OCI-LY3 (cell line): ENCODE results near the gene PLIN5.

Experiments used
- H2AFZ ChIP-seq: fragments of 200-600, 300-600 bp; shearing (Covaris generic); 2 replicates; pipeline ENCODE4 v1.6.0; 2014; ENCODE audit warnings: antibody characterized with exemption, low read depth, low read length
- H3K27ac ChIP-seq: fragments of 200-600, 300-600 bp; sonication (generic); 2 replicates; pipeline ENCODE4 v1.5.1; 2014; ENCODE audit warnings: mild to moderate bottlenecking, low read length, moderate library complexity, mixed read lengths
- H3K27me3 ChIP-seq: fragments of 200-600, 300-600 bp; sonication (generic); 2 replicates; pipeline ENCODE4 v1.6.1; 2014; ENCODE audit warnings: low read depth, low read length, mixed read lengths
- H3K36me3 ChIP-seq: fragments of 200-600, 300-600 bp; sonication (generic); replicated peaks from 2 replicates; pipeline ENCODE3; 2014; ENCODE audit warnings: low read depth, low read length, mixed read lengths
- H3K4me1 ChIP-seq: fragments of 300-600, 200-600 bp; sonication (generic); 2 replicates; pipeline ENCODE4 v1.6.1; 2014; ENCODE audit warnings: low read length, mixed read lengths
- H3K4me2 ChIP-seq: fragments of 200-600, 300-600 bp; sonication (generic); 2 replicates; pipeline ENCODE4 v1.6.1; 2014; ENCODE audit warnings: low read length, mixed read lengths
- H3K4me3 ChIP-seq: fragments of 300-600, 200-600 bp; sonication (generic); 2 replicates; pipeline ENCODE4 v1.5.1; 2014; ENCODE audit warnings: antibody characterized with exemption, mild to moderate bottlenecking, low read length, moderate library complexity
- H3K79me2 ChIP-seq: fragments of 300-600, 200-600 bp; shearing (Covaris generic); 2 replicates; pipeline ENCODE4 v1.6.1; 2014; ENCODE audit warnings: mild to moderate bottlenecking, low read length, mixed read lengths
- H3K9ac ChIP-seq: fragments of 300-600, 200-600 bp; shearing (Covaris generic); 2 replicates; pipeline ENCODE4 v1.6.0; 2014; ENCODE audit warnings: mild to moderate bottlenecking, low read length, moderate library complexity
- H3K9me3 ChIP-seq: fragments of 200-600, 300-600 bp; shearing (Covaris generic); 2 replicates; pipeline ENCODE4 v1.6.1; 2014; ENCODE audit warnings: low read length, mixed read lengths; ENCODE audit not compliant: insufficient read depth
- H4K20me1 ChIP-seq: fragments of 200-600, 300-600 bp; sonication (generic); 2 replicates; pipeline ENCODE4 v1.6.1; 2016; ENCODE audit warnings: low read length, mixed read lengths; ENCODE audit not compliant: insufficient read depth
- EZH2phosphoT487 ChIP-seq: fragments of 200-600 bp; shearing (Covaris generic); IDR thresholded peaks from 2 replicates; pipeline ENCODE4 v1.6.1; 2018; ENCODE audit warnings: antibody characterized with exemption, mixed run types, low read depth
- TF ChIP-seq, protein P1 (sequence below): fragments of 200-600, 300-600 bp; sonication (generic); IDR thresholded peaks from 2 replicates; pipeline ENCODE4 v1.5.1; 2014; ENCODE audit warnings: antibody characterized with exemption, low read length, low read depth

Gene PLIN5

DNA sequence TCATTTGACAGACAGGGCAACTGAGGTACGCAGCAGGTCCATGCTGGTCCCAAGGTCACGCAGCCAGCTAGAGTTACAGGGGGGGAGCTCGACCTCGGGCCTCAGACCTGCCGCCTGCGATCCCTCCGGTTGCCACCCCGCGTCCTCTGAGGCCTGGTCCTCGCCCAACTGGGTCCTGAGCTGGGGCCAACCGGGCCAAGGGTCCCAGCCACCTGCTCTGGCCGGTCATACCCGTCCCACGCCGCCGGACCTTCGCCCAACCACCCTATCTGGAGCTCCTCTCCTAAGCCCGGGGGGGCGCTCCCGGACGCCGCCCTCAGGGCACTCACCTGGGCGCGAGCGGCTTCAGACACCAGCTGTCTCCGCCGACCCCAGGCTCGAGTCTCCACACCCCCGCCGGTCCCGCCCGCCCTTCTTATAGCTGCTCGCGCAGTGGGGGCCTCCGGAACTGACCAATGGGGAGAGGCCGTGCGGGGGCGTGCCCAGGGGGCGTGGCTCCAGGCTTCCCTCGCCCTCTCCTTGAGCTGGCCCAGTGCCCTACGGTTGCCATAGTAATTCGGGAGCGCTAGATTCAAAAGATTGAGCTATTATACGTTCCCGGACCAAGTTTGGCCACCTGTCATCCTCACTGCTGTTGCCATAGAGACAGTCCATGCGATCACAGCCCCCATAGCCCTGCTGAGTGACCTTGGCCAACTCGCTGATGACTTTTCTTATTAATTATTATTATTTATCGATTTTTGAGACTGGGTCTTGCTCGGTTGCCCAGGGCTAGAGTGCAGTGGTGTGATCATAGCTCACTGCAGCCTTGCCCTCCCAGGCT lies at the start of gene PLIN5:
TSS of gene PLIN5 (minus strand) at position 389 of the 823 bp plus-strand sequence. CDS start 1,150 bp downstream, outside the sequence.
- no peak within 1 kb of the TSS for H3K27ac ChIP-seq
- no peak within 1 kb of the TSS for H3K4me3 ChIP-seq
- no peaks in the 10 kb centered on the region for H3K79me2 ChIP-seq
- no peaks in the 10 kb centered on the region for H3K9me3 ChIP-seq
- H3K9ac ChIP-seq, result no peak within 1 kb of the TSS
- TF ChIP-seq, protein P1, sequence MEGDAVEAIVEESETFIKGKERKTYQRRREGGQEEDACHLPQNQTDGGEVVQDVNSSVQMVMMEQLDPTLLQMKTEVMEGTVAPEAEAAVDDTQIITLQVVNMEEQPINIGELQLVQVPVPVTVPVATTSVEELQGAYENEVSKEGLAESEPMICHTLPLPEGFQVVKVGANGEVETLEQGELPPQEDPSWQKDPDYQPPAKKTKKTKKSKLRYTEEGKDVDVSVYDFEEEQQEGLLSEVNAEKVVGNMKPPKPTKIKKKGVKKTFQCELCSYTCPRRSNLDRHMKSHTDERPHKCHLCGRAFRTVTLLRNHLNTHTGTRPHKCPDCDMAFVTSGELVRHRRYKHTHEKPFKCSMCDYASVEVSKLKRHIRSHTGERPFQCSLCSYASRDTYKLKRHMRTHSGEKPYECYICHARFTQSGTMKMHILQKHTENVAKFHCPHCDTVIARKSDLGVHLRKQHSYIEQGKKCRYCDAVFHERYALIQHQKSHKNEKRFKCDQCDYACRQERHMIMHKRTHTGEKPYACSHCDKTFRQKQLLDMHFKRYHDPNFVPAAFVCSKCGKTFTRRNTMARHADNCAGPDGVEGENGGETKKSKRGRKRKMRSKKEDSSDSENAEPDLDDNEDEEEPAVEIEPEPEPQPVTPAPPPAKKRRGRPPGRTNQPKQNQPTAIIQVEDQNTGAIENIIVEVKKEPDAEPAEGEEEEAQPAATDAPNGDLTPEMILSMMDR, result no peak
- H3K4me2 ChIP-seq, result no peak within 1 kb of the TSS
- H3K36me3 ChIP-seq, result no peaks in the 10 kb centered on the region
- H3K4me1 ChIP-seq, result peaks cover 13% of the 10 kb centered on the region
- no peak within 1 kb of the TSS for H2AFZ ChIP-seq
- no peaks in the 10 kb centered on the region for H4K20me1 ChIP-seq
- no peaks in the 10 kb centered on the region for H3K27me3 ChIP-seq

DNA sequence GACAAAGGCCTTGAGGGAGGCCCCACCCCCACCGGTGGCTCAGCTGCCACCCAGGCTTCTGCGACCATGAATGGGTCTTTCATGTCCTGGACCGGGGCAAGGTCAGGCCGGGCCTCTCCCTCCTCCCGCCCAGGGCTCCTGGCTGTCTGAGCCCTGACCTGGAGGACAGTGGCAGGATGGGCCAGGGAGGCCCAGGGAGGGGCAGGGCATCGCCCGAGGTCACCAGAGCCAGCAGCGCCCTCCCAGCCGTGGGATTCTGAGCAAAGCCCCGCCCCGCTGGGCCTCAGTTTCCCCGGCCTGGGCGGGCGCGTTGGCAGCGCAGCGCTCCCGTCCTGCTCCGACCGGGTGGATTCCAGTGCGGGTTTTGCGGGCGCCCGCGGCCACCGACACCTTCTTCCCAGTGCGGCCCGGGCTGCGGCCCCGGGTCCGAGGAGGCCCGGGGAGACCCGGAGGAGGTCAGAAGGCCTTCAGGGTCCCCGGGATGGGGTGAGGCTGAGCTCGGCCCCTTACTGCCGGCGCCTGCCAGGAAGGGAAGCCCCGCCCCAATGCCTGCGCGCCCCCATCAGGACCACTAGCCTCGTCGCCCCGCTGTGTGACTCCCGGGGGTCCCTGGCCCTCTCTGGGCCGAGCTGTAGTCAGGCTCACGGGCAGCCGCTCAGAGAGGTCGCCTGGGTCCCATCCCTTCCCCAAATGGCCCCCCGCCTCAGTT lies 49.1 kb upstream of the PLIN5 start:
- H3K4me1 ChIP-seq, result peaks cover 54% of the 10 kb centered on the region
- no peaks in the 10 kb centered on the region for H4K20me1 ChIP-seq
- no peaks in the 10 kb centered on the region for H3K36me3 ChIP-seq
- peak overlapping the region; percentile 86 for H3K9ac ChIP-seq
- peak overlapping the region; percentile 9; the same call in 1 of the 2 replicates for H2AFZ ChIP-seq
- H3K27ac ChIP-seq, result peak overlapping the region; percentile 76
- no peaks in the 10 kb centered on the region for H3K27me3 ChIP-seq
- peak overlapping the region; percentile 85 for H3K4me3 ChIP-seq
- no peaks in the 10 kb centered on the region for H3K9me3 ChIP-seq
- H3K4me2 ChIP-seq, result peak overlapping the region; percentile 89
- H3K79me2 ChIP-seq, result peaks cover 13% of the 10 kb centered on the region
- TF ChIP-seq, protein P1, result no peak
- no peak for TF ChIP-seq EZH2phosphoT487

- peak overlapping the region; percentile 85; the same call in 1 of the 2 replicates for H3K4me3 ChIP-seq
- H3K36me3 ChIP-seq, result peaks cover 5% of the 10 kb centered on the region
- H3K4me1 ChIP-seq, result peaks cover 54% of the 10 kb centered on the region
- H2AFZ ChIP-seq, result no peak overlapping the region
- peaks cover 13% of the 10 kb centered on the region for H3K79me2 ChIP-seq
- no peak overlapping the region for H3K9ac ChIP-seq
- peak overlapping the region; percentile 89 for H3K4me2 ChIP-seq
- 0 out of 2 replicates have a peak, but pooled peaks cover 3% of the 10 kb centered on the region for H4K20me1 ChIP-seq
- TF ChIP-seq, protein P1, result no peak
- no peak for TF ChIP-seq EZH2phosphoT487
- H3K9me3 ChIP-seq, result no peaks in the 10 kb centered on the region
- H3K27me3 ChIP-seq, result no peaks in the 10 kb centered on the region
- no peak overlapping the region for H3K27ac ChIP-seq
Measured at GRCh38 chr19:4582980-4583842, 48.2 kb upstream of the PLIN5 start.
